ENCODE data around the gene STAM.

The STAM gene

DNA sequence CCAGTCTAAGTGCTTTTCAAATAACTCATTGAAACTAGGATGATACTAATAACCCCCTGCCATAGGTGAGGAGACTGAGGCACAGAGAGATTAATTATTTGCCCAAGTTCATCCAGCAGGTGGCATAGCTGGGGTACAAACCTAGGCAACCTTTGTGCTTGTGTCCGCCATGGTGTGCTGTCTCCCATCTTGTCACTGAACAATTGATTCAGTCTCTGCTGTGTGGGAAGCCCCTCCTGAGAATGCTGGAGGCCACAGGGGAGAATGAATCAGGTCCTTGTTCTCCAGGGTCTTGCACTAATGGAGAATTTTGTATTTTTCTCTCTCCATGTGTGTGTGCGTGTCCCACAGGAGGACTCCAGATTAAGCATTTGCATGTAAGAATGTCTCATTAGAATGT lies 92.3 kb downstream of the STAM start:
- TF ChIP-seq POLR2A (IDR thresholded peaks at IDR 0.05; ENCODE audit: low read length) (no peak), GATA1 (IDR thresholded peaks at IDR 0.05; ENCODE audit: low read depth, low read length) (no peak)
- no peak for DNase-seq

DNA sequence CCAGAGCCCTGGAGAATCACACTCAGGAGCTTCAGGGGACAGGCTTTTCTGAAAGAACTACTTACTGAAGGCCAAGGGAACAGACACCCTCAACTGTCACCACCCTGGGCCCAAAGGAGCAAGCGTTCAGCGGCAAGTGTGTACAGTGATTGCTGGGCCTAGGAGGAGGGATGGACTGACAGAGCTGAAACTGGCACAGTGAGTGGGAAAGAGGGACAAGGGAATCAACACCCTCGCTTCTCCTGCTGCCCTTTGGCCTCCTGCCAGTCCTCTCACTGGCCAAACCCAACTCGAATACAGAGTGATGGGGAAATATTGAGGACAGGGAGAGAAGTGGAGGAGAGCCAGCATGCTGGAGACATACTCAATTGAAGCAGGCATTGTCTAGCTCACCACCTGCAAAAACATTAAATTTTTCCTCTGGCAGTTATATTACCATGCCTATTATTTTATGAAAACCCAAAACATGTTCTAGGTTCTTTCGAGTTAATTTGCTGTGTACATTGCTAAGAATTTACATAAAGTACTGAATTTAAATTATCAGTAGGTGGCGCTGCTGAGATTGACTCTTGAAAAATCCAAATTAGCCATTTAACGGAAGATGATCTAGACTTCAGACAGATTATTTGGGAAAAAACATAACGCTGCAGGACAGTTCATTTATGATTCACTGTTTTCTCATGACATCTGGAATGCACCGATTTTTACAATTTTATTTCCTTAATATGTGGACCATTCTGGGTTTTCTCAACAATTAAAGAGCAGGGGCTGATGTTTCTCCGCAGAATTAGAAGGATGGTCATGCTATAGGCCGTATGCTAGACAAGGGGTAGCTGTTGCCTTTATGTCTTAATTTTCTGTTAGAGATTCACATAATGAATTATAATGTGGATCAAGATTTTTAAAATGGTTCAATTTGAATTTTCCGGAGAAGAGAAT lies 93.3 kb downstream of the STAM start:
- TF ChIP-seq GATA1 (IDR thresholded peaks at IDR 0.05; ENCODE audit: low read depth, low read length), result no peak
- no peak for TF ChIP-seq POLR2A (IDR thresholded peaks at IDR 0.05; ENCODE audit: low read length)
- peak; percentile 39 to 70 for DNase-seq

DNA sequence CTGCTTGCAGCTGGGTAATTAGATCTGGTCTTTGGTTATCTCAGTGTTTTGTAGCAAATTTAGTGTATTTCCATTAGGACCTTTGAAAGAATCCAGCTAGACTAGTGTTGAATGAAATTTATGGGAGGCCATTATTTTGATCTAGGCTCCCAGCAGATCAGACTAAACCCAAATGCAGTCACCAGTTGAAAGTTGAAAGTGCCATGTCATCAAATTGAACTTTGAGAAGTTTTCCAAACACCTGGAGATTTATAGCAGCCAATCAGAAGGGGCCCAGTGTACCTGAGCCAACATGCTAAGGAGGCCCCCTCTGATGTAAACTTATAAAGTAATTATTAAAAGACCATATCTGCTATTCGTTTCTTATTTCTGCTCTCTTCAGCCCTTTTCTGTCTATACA lies 96.7 kb downstream of the STAM start:
- no peak for DNase-seq
- no peak for TF ChIP-seq POLR2A (IDR thresholded peaks at IDR 0.05; ENCODE audit: low read length)
- no peak for TF ChIP-seq GATA1 (IDR thresholded peaks at IDR 0.05; ENCODE audit: low read depth, low read length)

DNA sequence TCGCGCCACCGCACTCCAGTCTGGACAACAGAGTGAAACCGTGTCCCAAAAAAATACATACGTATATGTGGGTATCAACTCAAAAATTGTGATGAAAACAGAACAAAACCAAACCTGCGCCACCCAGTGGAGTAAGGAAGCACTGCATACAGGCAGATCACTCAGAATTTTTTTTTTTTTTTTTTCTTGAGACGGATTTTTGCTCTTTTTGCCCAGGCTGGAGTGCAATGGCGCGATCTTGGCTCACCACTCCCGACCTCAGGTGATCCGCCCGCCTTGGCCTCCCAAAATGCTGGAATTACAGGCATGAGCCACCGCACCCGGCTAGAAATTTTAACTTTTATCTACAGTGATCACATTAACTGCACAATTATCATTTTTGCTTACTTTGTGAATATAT lies 99.0 kb downstream of the STAM start:
- TF ChIP-seq GATA1 (IDR thresholded peaks at IDR 0.05; ENCODE audit: low read depth, low read length) (no peak), POLR2A (IDR thresholded peaks at IDR 0.05; ENCODE audit: low read length) (no peak)
- DNase-seq, result peak; percentile 76 to 84

DNA sequence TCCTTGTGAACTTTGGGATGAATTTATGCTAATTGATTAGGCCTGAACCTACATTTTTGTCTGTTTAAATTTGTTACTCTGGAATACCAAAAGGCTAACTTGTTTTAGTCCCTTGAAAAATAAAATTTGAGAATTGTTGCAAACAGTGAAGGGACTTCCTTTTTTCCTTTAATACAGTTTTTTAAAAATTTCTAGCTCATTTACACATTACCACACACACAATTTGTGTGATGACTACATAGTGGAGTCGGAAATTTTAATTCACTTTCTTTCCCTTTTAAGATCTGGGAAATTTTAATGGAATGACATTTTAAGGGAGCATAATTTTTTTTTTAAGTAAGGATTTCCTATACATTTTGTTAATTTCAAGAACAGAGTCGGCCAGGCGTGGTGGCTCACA lies 99.5 kb downstream of the STAM start:
- TF ChIP-seq GATA1 (IDR thresholded peaks at IDR 0.05; ENCODE audit: low read depth, low read length) (no peak), POLR2A (IDR thresholded peaks at IDR 0.05; ENCODE audit: low read length) (no peak)
- no peak for DNase-seq

DNA sequence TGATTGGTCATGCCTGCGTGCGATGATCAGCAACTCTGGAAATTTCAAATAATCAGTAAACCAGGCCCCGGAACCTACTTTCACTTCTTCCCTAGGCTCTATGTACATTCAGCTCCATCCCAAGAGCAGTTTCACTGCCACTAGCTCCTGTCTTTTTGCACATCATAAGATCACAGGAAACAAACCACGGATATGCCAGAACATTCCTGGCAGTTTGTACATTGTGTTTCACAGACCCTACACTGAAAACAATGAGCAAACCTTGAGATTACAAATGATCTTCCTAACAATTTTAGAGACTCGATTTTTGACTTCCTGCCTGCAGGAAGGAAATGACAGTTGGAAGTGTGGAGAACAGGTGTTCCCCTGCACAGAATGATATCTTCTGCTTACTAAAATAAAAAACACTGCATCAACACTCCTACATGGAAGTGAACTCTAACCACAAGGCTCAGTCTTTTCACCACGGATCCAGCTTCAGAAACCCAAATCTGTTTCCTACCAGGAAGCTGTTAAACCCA lies 100.5 kb downstream of the STAM start:
- TF ChIP-seq POLR2A (IDR thresholded peaks at IDR 0.05; ENCODE audit: low read length), result no peak
- no peak for TF ChIP-seq GATA1 (IDR thresholded peaks at IDR 0.05; ENCODE audit: low read depth, low read length)
- no peak for DNase-seq

DNA sequence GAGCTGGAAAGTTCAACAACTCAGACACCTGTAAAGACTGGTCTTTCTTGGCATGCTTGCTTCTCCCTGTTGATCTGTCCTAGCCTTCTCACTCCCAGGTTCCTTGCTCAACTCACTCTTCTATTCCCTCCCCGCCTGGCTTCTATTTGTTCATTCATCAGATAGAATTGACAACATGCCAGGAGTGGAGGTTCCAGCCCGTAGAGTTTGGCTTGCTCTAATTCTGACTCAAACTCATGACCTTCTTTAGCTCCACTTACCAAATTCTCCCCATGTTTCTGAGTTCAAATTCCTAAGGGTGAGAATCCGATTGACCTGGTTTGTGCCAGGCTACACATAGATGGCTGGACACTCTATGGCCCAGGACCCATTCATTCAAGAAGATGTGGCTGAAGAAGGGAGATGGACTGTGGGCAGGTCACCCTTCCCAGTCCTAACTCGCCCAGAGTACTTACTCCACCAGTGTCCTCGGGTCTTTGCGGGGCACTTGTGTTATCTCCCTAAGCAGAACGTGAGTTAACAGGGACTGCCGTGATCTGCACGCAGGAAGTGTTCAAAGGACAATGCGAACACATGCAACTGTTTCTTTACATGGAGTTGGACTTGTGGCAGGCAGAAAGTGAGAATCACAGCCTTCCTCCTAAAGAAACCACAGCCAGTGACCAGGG lies 104.1 kb downstream of the STAM start:
- TF ChIP-seq GATA1 (IDR thresholded peaks at IDR 0.05; ENCODE audit: low read depth, low read length) (no peak), POLR2A (IDR thresholded peaks at IDR 0.05; ENCODE audit: low read length) (no peak)
- DNase-seq, result no peak

DNA sequence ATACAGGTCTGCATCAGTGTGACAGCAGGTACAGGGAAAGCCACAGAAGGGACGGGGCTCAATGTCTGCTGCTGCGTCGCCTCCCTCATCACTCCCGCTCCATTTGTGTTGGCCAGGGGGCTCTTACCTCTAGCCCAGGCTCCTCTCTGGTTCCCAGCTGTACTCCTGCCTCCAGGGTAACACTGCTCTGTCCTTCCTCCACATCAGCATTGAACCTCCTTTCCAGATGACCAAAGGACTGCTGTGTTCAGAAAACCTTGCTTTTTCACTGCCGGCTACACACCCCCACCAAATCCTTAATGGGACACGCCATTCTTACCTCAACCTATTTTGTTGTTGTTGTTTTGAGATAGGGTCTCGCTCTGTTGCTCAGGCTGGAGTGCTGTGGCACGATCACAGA lies 105.9 kb downstream of the STAM start:
- no peak for DNase-seq
- TF ChIP-seq POLR2A (IDR thresholded peaks at IDR 0.05; ENCODE audit: low read length), result no peak
- TF ChIP-seq GATA1 (IDR thresholded peaks at IDR 0.05; ENCODE audit: low read depth, low read length), result no peak

DNA sequence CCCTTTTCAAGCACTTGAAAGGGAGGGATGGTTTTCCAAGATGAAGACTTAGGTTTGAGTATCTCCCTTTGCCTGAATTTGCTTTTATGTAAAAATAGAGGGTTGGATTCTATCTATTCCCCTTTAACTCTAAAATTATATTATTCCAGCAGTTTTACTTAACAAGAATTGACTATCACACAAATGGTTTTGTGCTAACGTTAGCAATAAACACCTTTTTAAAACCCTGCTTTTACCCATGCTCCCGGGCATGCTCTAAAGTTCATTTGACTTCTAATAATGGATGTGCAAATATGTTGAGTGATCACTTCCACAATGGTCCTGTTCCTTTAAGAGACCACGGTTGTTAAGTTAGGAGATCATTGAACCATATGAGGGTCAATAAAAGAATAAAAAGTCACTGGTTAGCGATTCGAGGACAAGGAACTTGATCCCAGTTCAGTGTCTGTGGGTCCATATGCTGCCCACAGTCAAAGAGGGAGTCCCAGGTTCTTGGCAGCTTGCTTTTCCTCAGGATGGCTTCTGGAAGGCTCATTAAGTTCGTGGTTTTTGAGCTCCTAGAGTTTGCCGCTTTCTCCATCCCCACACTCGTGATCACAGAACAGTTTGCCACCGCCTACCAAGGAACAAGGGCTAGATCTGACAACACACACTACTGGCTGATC lies 108.0 kb downstream of the STAM start, which contains the start of gene TMEM236:
TMEM236 (plus strand) TSS at position 421 of the 665 bp plus-strand sequence; CDS start at position 516, 95 bp downstream.
- no peak for TF ChIP-seq POLR2A (IDR thresholded peaks at IDR 0.05; ENCODE audit: low read length)
- TF ChIP-seq GATA1 (IDR thresholded peaks at IDR 0.05; ENCODE audit: low read depth, low read length), result no peak
- no peak for DNase-seq

DNA sequence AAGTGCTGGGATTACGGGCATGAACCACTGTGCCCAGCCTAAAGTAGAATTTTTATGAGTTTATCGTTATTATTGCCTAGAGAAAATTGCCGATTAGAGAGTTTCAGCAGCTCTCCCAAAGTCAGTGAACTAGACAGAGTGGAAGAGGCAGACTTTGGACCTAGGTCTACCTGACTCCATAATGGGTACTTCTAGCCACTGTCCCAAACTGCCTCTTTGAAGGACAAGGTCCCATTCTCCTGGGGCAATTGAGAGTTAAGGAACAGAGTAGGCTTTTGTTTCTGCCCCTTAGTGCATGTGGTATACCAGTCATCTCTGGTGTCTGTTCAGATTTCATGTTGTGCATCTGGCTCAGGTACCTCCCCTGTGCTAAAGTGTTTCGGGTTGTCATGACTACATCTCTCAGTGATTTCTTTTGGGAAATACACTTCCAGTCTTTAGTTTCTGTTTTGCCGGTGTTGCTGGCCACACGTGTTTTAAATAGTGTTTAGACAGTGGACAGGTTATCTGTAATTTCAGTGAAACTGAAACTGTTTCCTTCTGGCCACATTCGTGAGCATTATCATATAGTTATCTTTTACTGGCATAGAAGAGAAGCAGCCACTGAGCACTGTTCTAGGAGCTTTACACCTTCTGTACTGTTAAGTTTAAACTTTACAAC lies 112.7 kb downstream of the STAM start:
- no peak for TF ChIP-seq POLR2A (IDR thresholded peaks at IDR 0.05; ENCODE audit: low read length)
- TF ChIP-seq GATA1 (IDR thresholded peaks at IDR 0.05; ENCODE audit: low read depth, low read length), result no peak
- peak; percentile 9 to 15 for DNase-seq

DNA sequence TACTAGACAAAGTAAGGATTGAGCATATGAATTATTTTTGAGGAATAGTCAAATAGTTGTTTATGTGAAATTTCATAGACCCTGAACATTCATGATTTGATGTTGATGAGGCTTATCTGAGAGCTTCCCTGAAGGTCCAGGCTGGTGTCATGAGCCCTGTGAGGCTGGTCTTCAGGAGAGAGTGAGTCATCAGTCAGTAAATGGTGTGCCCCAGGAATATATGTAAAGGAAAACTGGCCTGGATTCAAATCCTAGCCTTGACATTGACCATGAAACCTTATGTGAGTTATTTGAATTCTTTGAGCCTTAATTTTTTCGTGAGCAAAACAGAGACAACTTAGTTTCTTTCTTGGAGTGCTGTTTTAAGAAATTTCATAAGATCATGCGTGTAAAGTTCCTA lies 114.2 kb downstream of the STAM start:
- TF ChIP-seq POLR2A (IDR thresholded peaks at IDR 0.05; ENCODE audit: low read length) (no peak), GATA1 (IDR thresholded peaks at IDR 0.05; ENCODE audit: low read depth, low read length) (no peak)
- peak in 1 of 2 experiments; percentile 26 for DNase-seq

DNA sequence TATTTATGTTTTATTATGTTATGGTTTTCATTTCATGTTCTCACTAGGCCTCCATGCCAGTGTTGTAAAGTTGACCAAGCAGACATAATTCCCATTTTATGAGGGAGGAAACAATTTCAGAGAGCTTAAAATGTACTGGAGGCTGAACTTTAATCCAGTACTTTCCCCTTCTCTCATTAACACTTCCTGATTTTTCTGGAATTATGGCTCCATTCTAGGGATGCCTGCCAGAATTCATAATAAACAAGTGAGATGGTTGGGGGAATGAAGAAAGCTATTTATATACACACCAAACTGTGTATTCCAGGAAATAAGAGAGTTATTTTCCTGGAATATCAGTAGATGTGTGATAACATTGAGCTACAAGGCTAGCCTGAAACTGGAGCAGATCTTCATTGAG lies 114.9 kb downstream of the STAM start:
- TF ChIP-seq GATA1 (IDR thresholded peaks at IDR 0.05; ENCODE audit: low read depth, low read length) (no peak), POLR2A (IDR thresholded peaks at IDR 0.05; ENCODE audit: low read length) (no peak)
- no peak for DNase-seq

DNA sequence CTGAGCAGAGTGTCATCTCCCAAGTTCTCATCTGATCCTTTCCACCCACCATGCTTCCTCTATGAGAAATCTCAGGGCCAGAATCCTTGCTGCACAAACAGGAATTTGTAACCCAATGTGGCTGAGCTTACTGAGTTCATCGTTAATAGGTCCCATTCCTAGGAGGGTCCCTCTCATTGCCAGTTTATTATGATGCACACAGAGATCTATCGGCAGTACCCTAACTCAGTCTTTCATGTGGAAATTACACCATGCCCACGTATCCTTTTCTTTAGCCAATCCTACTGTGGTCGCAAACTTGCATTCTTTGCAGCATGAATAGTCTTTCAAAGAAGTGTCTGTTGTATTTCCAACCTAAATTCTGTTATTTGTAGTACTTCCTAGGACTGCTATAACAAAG lies 120.2 kb downstream of the STAM start:
- no peak for DNase-seq

More for the DNA sequence above, 120.2 kb downstream of the STAM start:
- no peak for TF ChIP-seq POLR2A (IDR thresholded peaks at IDR 0.05; ENCODE audit: low read length)
- TF ChIP-seq GATA1 (IDR thresholded peaks at IDR 0.05; ENCODE audit: low read depth, low read length), result no peak
